Mesenchymal stem cell (in vitro differentiated cells and primary cell): Measurements from ENCODE around the gene PTP4A2.

ENCODE experiments used
- DNase-seq: peaks from one replicate; pipeline ENCODE4 v3.0.0-alpha.2; 2013
- H2AFZ ChIP-seq: one replicate; pipeline ENCODE4 v1.6.1; 2013; ENCODE audit warnings: low read depth, mild to moderate bottlenecking, control low read depth, inconsistent platforms, low read length, moderate library complexity
- H2AK5ac ChIP-seq: 2 replicates; pipeline ENCODE4 v1.6.1; 2013; ENCODE audit warnings: low read length, moderate library complexity, mild to moderate bottlenecking, inconsistent platforms; ENCODE audit not compliant: severe bottlenecking
- H2BK120ac ChIP-seq: one replicate; pipeline ENCODE4 v1.6.1; 2013; ENCODE audit warnings: low read depth, mild to moderate bottlenecking, inconsistent platforms, low read length, moderate library complexity
- H2BK12ac ChIP-seq, 2 experiments: one replicate each; pipeline ENCODE4 v1.6.1; 2013; ENCODE audit warnings: inconsistent platforms in 2 of 2, low read length in 2 of 2, mild to moderate bottlenecking in 2 of 2, moderate library complexity in 2 of 2, control low read depth in 1 of 2
- H2BK15ac ChIP-seq: one replicate; pipeline ENCODE4 v1.6.1; 2013; ENCODE audit warnings: mild to moderate bottlenecking, low read depth, inconsistent platforms; ENCODE audit not compliant: poor library complexity, severe bottlenecking
- H2BK5ac ChIP-seq: 2 replicates; pipeline ENCODE4 v1.6.1; 2013; ENCODE audit warnings: low read depth, mild to moderate bottlenecking, low read length, control low read depth, inconsistent platforms; ENCODE audit not compliant: poor library complexity, severe bottlenecking
- H3K14ac ChIP-seq, 2 experiments: one replicate each; pipeline ENCODE4 v1.6.1; 2013; ENCODE audit warnings: inconsistent platforms in 2 of 2, low read length in 2 of 2, control low read depth in 1 of 2, mild to moderate bottlenecking in 1 of 2, moderate library complexity in 1 of 2
- H3K18ac ChIP-seq, 2 experiments: one replicate each; pipeline ENCODE4 v1.6.1; 2013; ENCODE audit warnings: inconsistent platforms in 2 of 2, low read length in 2 of 2, control low read depth in 1 of 2, low read depth in 1 of 2, mild to moderate bottlenecking in 1 of 2
- H3K23ac ChIP-seq, 2 experiments: one replicate each; pipeline ENCODE4 v1.6.1; 2013; ENCODE audit warnings: inconsistent platforms in 2 of 2, low read length in 2 of 2, mild to moderate bottlenecking in 2 of 2, moderate library complexity in 2 of 2, control low read depth in 1 of 2
- H3K27ac ChIP-seq: 2 replicates; pipeline ENCODE4 v1.5.1; 2013; ENCODE audit warnings: mild to moderate bottlenecking, moderate library complexity, low read length, control low read depth, inconsistent platforms; ENCODE audit not compliant: poor library complexity, severe bottlenecking
- H3K27me3 ChIP-seq, 2 experiments: 2 replicates each; pipeline versions ENCODE4 v1.6.1 to v1.7.0; 2013; ENCODE audit warnings: low read length in 2 of 2, mild to moderate bottlenecking in 2 of 2, moderate library complexity in 2 of 2, control low read depth in 1 of 2, inconsistent platforms in 1 of 2; ENCODE audit not compliant: control insufficient read depth in 1 of 2, insufficient read depth in 1 of 2
- H3K36me3 ChIP-seq, 2 experiments: 2 replicates each; pipeline versions ENCODE4 v1.6.1 to v1.7.0; 2013; ENCODE audit warnings: low read length in 2 of 2, control low read depth in 1 of 2, inconsistent platforms in 1 of 2, low read depth in 1 of 2, mild to moderate bottlenecking in 1 of 2; ENCODE audit not compliant: insufficient read depth in 2 of 2, control insufficient read depth in 1 of 2
- H3K4ac ChIP-seq, 2 experiments: one replicate each; pipeline ENCODE4 v1.6.1; 2013; ENCODE audit warnings: inconsistent platforms in 2 of 2, low read length in 2 of 2, mild to moderate bottlenecking in 2 of 2, moderate library complexity in 2 of 2, control low read depth in 1 of 2, low read depth in 1 of 2
- H3K4me1 ChIP-seq: 2 replicates; pipeline ENCODE4 v1.6.1; 2013; ENCODE audit warnings: low read depth, low read length, control low read depth; ENCODE audit not compliant: control insufficient read depth, insufficient read depth
- H3K4me2 ChIP-seq: 2 replicates; pipeline ENCODE4 v1.6.1; 2013; ENCODE audit warnings: low read length, mild to moderate bottlenecking, inconsistent platforms; ENCODE audit not compliant: poor library complexity, severe bottlenecking
- H3K4me3 ChIP-seq, 2 experiments: 2 replicates each; pipeline versions ENCODE4 v1.5.1 to v1.7.0; 2013; ENCODE audit warnings: low read length in 2 of 2, mild to moderate bottlenecking in 2 of 2, control low read depth in 1 of 2, low read depth in 1 of 2; ENCODE audit not compliant: insufficient read depth in 1 of 2
- H3K79me1 ChIP-seq: replicated peaks from 2 replicates; pipeline ENCODE4 v1.6.1; 2013; ENCODE audit warnings: mild to moderate bottlenecking, control low read depth, low read length, inconsistent platforms; ENCODE audit not compliant: poor library complexity, severe bottlenecking
- H3K9ac ChIP-seq: 2 replicates; pipeline ENCODE4 v1.7.0; 2013; ENCODE audit warnings: mild to moderate bottlenecking, low read length, moderate library complexity
- H3K9me3 ChIP-seq: 2 replicates; pipeline ENCODE4 v1.7.0; 2013; ENCODE audit warnings: mild to moderate bottlenecking, low read length; ENCODE audit not compliant: control insufficient read depth
- H4K8ac ChIP-seq: one replicate; pipeline ENCODE4 v1.6.1; 2013; ENCODE audit warnings: inconsistent platforms, mild to moderate bottlenecking, low read length, moderate library complexity
- H4K91ac ChIP-seq: one replicate; pipeline ENCODE4 v1.6.1; 2013; ENCODE audit warnings: mild to moderate bottlenecking, low read length, inconsistent platforms
- WGBS: methylation state at CpG from one replicate; pipeline ENCODE4 v1.1.7; 2013; ENCODE audit warnings: mixed read lengths; 5-methylcytosine and 5-hydroxymethylcytosine counted together

PTP4A2 gene

DNA sequence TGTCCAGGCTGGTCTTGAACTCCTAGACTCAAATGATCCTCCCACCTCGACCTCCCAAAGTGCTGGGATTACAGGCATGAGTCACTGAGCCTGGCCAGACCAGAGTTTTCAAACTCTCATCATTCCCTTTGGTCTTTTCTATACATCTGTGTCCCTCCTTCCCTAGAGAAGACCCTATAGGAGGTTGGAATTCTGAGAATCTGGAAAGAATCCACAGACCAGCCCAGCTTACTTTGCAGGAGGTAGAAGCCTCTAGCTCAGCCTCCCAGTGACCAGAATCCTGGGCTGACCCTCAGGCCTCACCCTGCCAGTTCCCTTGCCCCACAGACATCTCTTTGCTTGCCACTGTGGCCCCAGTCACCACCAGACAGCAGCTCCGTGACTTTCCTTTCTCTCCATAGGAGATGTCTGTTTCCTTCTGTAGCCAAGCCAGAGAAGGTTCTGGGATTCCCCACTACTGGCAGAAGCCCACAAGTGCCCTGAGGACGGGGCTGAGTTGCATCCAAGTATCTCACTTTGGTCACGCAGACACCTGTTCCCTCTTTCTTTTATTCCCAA is 40.8 kb upstream of the PTP4A2 start:
- no peaks in the 10 kb centered on the region for H3K36me3 ChIP-seq
- H4K8ac ChIP-seq, result no peak overlapping the region
- H3K9ac ChIP-seq, result no peak overlapping the region
- no peak overlapping the region for H3K4me3 ChIP-seq
- no peak overlapping the region for H2BK15ac ChIP-seq
- no peak overlapping the region for H3K23ac ChIP-seq
- no peak overlapping the region for H2BK5ac ChIP-seq
- H2AK5ac ChIP-seq, result no peak overlapping the region
- H3K79me1 ChIP-seq, result no peaks in the 10 kb centered on the region
- no peak overlapping the region for H4K91ac ChIP-seq
- peaks cover 10% of the 10 kb centered on the region for H3K4me1 ChIP-seq
- WGBS, result 78% methylated on average over 4 of the region's 4 CpGs
- no peak overlapping the region for H3K4me2 ChIP-seq
- no peaks in the 10 kb centered on the region for H3K9me3 ChIP-seq
- H3K4ac ChIP-seq, result no peak overlapping the region
- no peaks in the 10 kb centered on the region for H3K27me3 ChIP-seq
- no peak overlapping the region for H3K18ac ChIP-seq
- no peak overlapping the region for H2BK12ac ChIP-seq
- H2BK120ac ChIP-seq, result no peak overlapping the region
- H3K27ac ChIP-seq, result no peak overlapping the region
- H3K14ac ChIP-seq, result no peak overlapping the region
- no peak for DNase-seq
- no peak overlapping the region for H2AFZ ChIP-seq

DNA sequence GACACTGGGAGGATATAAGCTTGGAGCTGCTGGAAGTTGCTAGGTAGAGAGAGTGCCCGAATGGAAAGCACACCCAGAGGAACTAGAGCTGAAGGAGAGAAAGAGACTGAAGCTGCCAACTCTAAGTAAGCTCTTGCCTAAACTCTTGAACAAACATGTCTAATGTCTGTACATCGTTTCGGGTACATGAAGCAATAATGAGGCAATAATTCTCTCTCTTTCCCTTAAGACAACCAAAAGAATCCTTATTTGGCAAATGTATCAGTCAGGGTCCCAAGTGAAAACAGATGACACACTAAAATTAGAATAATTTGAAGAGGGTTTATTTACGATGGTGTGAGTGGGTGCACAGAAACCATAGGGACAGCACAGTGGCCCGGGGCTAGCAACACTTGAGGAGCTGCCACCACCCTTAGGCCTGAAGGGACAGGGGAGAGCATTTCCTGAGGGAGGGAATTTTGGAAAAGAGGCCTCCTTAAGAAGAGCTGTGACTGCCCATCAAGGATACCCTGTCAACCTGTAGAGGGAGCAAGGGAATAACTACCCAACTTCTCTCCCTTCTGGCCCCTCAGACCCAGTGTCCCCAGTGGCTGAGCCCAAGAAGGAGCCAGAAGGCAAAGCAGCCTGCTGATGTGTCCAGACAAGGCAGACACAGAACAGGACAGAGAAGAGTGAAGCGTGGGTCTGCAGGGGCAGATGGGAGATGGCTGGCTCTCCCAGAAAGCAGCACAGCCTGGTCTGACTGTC is 39.4 kb upstream of the PTP4A2 start:
- Histone ChIP-seq H3K23ac (no peak overlapping the region), H4K8ac (no peak overlapping the region), H3K9me3 (no peaks in the 10 kb centered on the region), H2BK5ac (no peak overlapping the region), H3K27ac (no peak overlapping the region), H3K36me3 (no peaks in the 10 kb centered on the region), H2BK12ac (peak overlapping the region in 1 of 2 experiments; percentile 45), H3K18ac (peak overlapping the region in 1 of 2 experiments; percentile 71), H3K4me2 (no peak overlapping the region), H3K4me1 (peaks cover 10% of the 10 kb centered on the region), H2BK120ac (no peak overlapping the region), H2AFZ (no peak overlapping the region), H2BK15ac (no peak overlapping the region), H2AK5ac (no peak overlapping the region), H4K91ac (no peak overlapping the region), H3K4ac (no peak overlapping the region), H3K27me3 (no peaks in the 10 kb centered on the region), H3K79me1 (no peaks in the 10 kb centered on the region), H3K14ac (no peak overlapping the region), H3K4me3 (no peak overlapping the region), H3K9ac (peak overlapping the region; percentile 41)
- 71% methylated on average over 4 of the region's 6 CpGs for WGBS
- peak; percentile 66 for DNase-seq

DNA sequence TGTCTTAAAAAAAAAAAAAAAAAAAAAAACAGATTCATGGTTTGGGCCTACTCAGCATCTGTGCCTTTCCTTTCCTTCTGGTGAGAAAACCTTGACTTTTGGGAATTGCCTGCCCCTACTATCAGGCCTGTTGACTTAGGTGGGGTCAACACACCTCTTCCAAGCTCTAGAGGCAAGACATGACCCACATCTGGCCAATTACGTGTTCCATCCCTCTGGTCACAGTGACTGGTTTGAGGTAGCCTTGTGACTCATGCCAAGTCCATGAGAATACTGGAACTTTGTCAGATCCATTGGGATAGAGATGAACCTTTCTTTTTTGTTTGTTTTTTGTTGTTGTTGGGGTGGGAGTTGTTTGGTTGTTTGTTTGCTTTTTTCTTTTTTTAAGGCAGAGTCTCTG is 38.2 kb upstream of the PTP4A2 start:
- H3K14ac ChIP-seq, result no peak overlapping the region
- H4K91ac ChIP-seq, result no peak overlapping the region
- DNase-seq, result no peak

DNA sequence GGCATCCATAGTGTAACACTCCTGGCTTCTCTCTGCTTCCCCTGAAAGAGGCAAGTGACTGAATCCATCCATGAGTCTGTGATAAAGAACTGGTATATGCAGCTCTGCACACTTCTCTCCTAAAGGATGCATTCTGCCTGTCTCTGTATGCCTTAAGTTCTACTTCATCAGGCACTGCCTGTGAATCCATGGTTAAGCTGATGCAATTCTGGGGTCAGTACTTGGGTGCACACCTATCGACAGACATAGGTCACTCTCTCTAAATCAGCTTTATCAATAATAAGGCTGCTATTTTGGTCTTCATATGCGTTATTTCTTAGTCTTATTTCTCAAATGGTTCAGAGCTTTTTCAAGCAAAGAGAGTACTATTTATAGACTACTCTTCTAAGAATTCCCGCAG is 32.7 kb upstream of the PTP4A2 start:
- Histone ChIP-seq H3K27me3 (no peaks in the 10 kb centered on the region), H3K23ac (no peak overlapping the region), H3K4ac (no peak overlapping the region), H3K9ac (no peak overlapping the region), H3K27ac (no peak overlapping the region), H2BK5ac (no peak overlapping the region), H2BK120ac (no peak overlapping the region), H3K9me3 (no peaks in the 10 kb centered on the region), H4K91ac (no peak overlapping the region), H4K8ac (no peak overlapping the region), H2BK12ac (no peak overlapping the region), H2AK5ac (no peak overlapping the region), H3K4me2 (no peak overlapping the region), H2AFZ (no peak overlapping the region), H3K4me1 (no peaks in the 10 kb centered on the region), H3K79me1 (no peaks in the 10 kb centered on the region), H3K18ac (no peak overlapping the region), H3K14ac (no peak overlapping the region), H2BK15ac (no peak overlapping the region), H3K4me3 (no peak overlapping the region), H3K36me3 (no peaks in the 10 kb centered on the region)
- DNase-seq, result no peak
- WGBS, result 92% methylated on average over 3 of the region's 3 CpGs

More for the DNA sequence above, 38.2 kb upstream of the PTP4A2 start:
- Histone ChIP-seq H3K4me3 (no peak overlapping the region), H3K27me3 (no peaks in the 10 kb centered on the region), H2BK12ac (no peak overlapping the region), H3K4me1 (peaks cover 3% of the 10 kb centered on the region), H3K23ac (no peak overlapping the region), H3K27ac (no peak overlapping the region), H3K9me3 (no peaks in the 10 kb centered on the region), H2BK15ac (no peak overlapping the region), H2AK5ac (no peak overlapping the region), H2BK120ac (no peak overlapping the region), H2AFZ (no peak overlapping the region), H3K4ac (no peak overlapping the region), H2BK5ac (no peak overlapping the region), H3K36me3 (no peaks in the 10 kb centered on the region), H3K18ac (no peak overlapping the region), H3K4me2 (no peak overlapping the region), H4K8ac (no peak overlapping the region), H3K9ac (no peak overlapping the region), H3K79me1 (no peaks in the 10 kb centered on the region)
- 67% methylated on average over 1 of the region's 1 CpG for WGBS
